ENCODE data around the gene PTPN23.

DNA sequence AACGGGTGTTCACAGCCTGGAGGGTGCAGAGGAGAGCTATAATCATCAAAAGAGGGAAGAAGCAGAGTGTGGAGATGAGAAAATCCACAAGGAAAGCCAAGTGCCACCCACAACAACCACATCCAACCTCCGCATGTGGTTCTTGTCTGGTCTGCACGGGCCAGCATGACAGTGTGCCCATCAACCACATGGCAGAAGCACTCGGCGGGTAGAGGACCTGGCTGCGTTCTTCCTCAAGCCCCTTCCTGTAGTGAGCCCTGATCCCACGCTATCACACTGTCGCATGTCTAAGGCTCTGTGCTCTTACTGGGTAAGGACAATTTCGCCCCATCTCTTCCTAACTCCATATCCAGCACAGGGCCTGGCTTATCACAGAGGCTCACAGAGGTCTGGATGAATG lies 41.9 kb downstream of the PTPN23 start:
- TF ChIP-seq, protein P1, sequence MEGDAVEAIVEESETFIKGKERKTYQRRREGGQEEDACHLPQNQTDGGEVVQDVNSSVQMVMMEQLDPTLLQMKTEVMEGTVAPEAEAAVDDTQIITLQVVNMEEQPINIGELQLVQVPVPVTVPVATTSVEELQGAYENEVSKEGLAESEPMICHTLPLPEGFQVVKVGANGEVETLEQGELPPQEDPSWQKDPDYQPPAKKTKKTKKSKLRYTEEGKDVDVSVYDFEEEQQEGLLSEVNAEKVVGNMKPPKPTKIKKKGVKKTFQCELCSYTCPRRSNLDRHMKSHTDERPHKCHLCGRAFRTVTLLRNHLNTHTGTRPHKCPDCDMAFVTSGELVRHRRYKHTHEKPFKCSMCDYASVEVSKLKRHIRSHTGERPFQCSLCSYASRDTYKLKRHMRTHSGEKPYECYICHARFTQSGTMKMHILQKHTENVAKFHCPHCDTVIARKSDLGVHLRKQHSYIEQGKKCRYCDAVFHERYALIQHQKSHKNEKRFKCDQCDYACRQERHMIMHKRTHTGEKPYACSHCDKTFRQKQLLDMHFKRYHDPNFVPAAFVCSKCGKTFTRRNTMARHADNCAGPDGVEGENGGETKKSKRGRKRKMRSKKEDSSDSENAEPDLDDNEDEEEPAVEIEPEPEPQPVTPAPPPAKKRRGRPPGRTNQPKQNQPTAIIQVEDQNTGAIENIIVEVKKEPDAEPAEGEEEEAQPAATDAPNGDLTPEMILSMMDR (conservative IDR thresholded peaks at IDR 0.05; ENCODE audit: low read length), result no peak
- TF ChIP-seq EZH2phosphoT487 (IDR thresholded peaks at IDR 0.05; ENCODE audit: borderline replicate concordance), result no peak
